ENCODE measurements around the gene TMEM51. TPM values are rescaled to one million over a fixed set of nuclear protein-coding genes. Genes with fewer than 3 reads are reported as not detected.

The TMEM51 gene
- total RNA-seq, 2 experiments from 2014 or later = not detected

- no peak for DNase-seq
- CTCF ChIA-PET = no interaction called here
- no peaks in the 10 kb centered on the region for H3K36me3 Mint-ChIP-seq (ENCODE audit: low read depth)
- POLR2A ChIA-PET = no interaction called here
- no peak overlapping the region for H3K4me3 Mint-ChIP-seq
- peaks cover 28% of the 10 kb centered on the region for H3K27me3 Mint-ChIP-seq
- H3K27ac Mint-ChIP-seq = no peak overlapping the region
- H3K9me3 Mint-ChIP-seq = peaks cover 2% of the 10 kb centered on the region
- peaks cover 9% of the 10 kb centered on the region for H3K4me1 Mint-ChIP-seq
Measured at GRCh38 chr1:15215116-15215515, 61.6 kb downstream of the TMEM51 start.

GRCh38 chr1:15217654-15218053, 64.1 kb downstream of the TMEM51 start:
- peaks cover 2% of the 10 kb centered on the region for H3K9me3 Mint-ChIP-seq
- H3K4me3 Mint-ChIP-seq = no peak overlapping the region
- POLR2A ChIA-PET = no interaction called here
- peaks cover 23% of the 10 kb centered on the region for H3K27me3 Mint-ChIP-seq
- DNase-seq = no peak
- H3K4me1 Mint-ChIP-seq = peaks cover 9% of the 10 kb centered on the region
- no peak overlapping the region for H3K27ac Mint-ChIP-seq
- CTCF ChIA-PET = no interaction called here
- no peaks in the 10 kb centered on the region for H3K36me3 Mint-ChIP-seq (ENCODE audit: low read depth)

GRCh38 chr1:15218287-15219279, 65.0 kb downstream of the TMEM51 start:
- no peak overlapping the region for H3K4me3 Mint-ChIP-seq
- DNase-seq = no peak
- no peaks in the 10 kb centered on the region for H3K36me3 Mint-ChIP-seq (ENCODE audit: low read depth)
- peaks cover 2% of the 10 kb centered on the region for H3K9me3 Mint-ChIP-seq
- CTCF ChIA-PET = no interaction called here
- peaks cover 30% of the 10 kb centered on the region for H3K27me3 Mint-ChIP-seq
- POLR2A ChIA-PET = no interaction called here
- no peak overlapping the region for H3K27ac Mint-ChIP-seq
- peaks cover 9% of the 10 kb centered on the region for H3K4me1 Mint-ChIP-seq

GRCh38 chr1:15219280-15220023, 65.9 kb downstream of the TMEM51 start:
- no peak for DNase-seq
- Mint-ChIP-seq H3K27me3 (peaks cover 35% of the 10 kb centered on the region), H3K9me3 (peaks cover 2% of the 10 kb centered on the region), H3K4me1 (peaks cover 9% of the 10 kb centered on the region), H3K27ac (no peak overlapping the region), H3K36me3 (ENCODE audit: low read depth) (no peaks in the 10 kb centered on the region), H3K4me3 (no peak overlapping the region)
- ChIA-PET POLR2A (no interaction called here), CTCF (no interaction called here)

GRCh38 chr1:15220024-15220392, 66.5 kb downstream of the TMEM51 start:
- H3K4me1 Mint-ChIP-seq = peaks cover 11% of the 10 kb centered on the region
- no peak overlapping the region for H3K4me3 Mint-ChIP-seq
- ChIA-PET CTCF (interaction anchor here (0.6 to 0.7 kb wide), 3 partner anchors 97 to 147 kb away, joined by 3 to 4 read pairs (median 4); no protein-coding TSS in a partner anchor), POLR2A (no interaction called here)
- H3K9me3 Mint-ChIP-seq = peaks cover 2% of the 10 kb centered on the region
- no peaks in the 10 kb centered on the region for H3K36me3 Mint-ChIP-seq (ENCODE audit: low read depth)
- H3K27ac Mint-ChIP-seq = no peak overlapping the region
- H3K27me3 Mint-ChIP-seq = peaks cover 36% of the 10 kb centered on the region
- DNase-seq = no peak

- Mint-ChIP-seq H3K9me3 (peaks cover 2% of the 10 kb centered on the region), H3K27ac (no peak overlapping the region), H3K27me3 (peaks cover 36% of the 10 kb centered on the region), H3K36me3 (ENCODE audit: low read depth) (no peaks in the 10 kb centered on the region), H3K4me1 (peaks cover 11% of the 10 kb centered on the region), H3K4me3 (no peak overlapping the region)
- no peak for DNase-seq
- CTCF ChIA-PET = interaction anchor here (0.6 to 0.7 kb wide), 3 partner anchors 98 to 146 kb away, joined by 3 to 4 read pairs (median 4); no protein-coding TSS in a partner anchor
- POLR2A ChIA-PET = no interaction called here
Measured at GRCh38 chr1:15220825-15221431, 67.4 kb downstream of the TMEM51 start.

- Mint-ChIP-seq H3K4me1 (peaks cover 10% of the 10 kb centered on the region), H3K9me3 (peaks cover 2% of the 10 kb centered on the region), H3K27ac (no peak overlapping the region), H3K27me3 (peaks cover 33% of the 10 kb centered on the region), H3K4me3 (no peak overlapping the region), H3K36me3 (ENCODE audit: low read depth) (no peaks in the 10 kb centered on the region)
- CTCF ChIA-PET = no interaction called here
- POLR2A ChIA-PET = no interaction called here
- no peak for DNase-seq
Measured at GRCh38 chr1:15222653-15223303, 69.2 kb downstream of the TMEM51 start.

- Mint-ChIP-seq H3K9me3 (no peaks in the 10 kb centered on the region), H3K27ac (no peak overlapping the region), H3K4me1 (peaks cover 1% of the 10 kb centered on the region), H3K27me3 (peaks cover 27% of the 10 kb centered on the region), H3K4me3 (no peak overlapping the region), H3K36me3 (ENCODE audit: low read depth) (no peaks in the 10 kb centered on the region)
- DNase-seq = no peak
- CTCF ChIA-PET = no interaction called here
- POLR2A ChIA-PET = no interaction called here
Measured at GRCh38 chr1:15224259-15224869, 70.8 kb downstream of the TMEM51 start.

GRCh38 chr1:15224974-15225373, 71.4 kb downstream of the TMEM51 start:
- H3K9me3 Mint-ChIP-seq = no peaks in the 10 kb centered on the region
- H3K4me1 Mint-ChIP-seq = peaks cover 1% of the 10 kb centered on the region
- no peak overlapping the region for H3K27ac Mint-ChIP-seq
- POLR2A ChIA-PET = no interaction called here
- no peaks in the 10 kb centered on the region for H3K36me3 Mint-ChIP-seq (ENCODE audit: low read depth)
- no peak for DNase-seq
- H3K27me3 Mint-ChIP-seq = peaks cover 25% of the 10 kb centered on the region
- CTCF ChIA-PET = no interaction called here
- no peak overlapping the region for H3K4me3 Mint-ChIP-seq

- H3K9me3 Mint-ChIP-seq = no peaks in the 10 kb centered on the region
- H3K4me1 Mint-ChIP-seq = peaks cover 1% of the 10 kb centered on the region
- DNase-seq = no peak
- ChIA-PET POLR2A (no interaction called here), CTCF (interaction anchor here (0.6 to 1.2 kb wide), 3 partner anchors 9 to 47 kb away, joined by 3 read pairs; no protein-coding TSS in a partner anchor)
- peaks cover 23% of the 10 kb centered on the region for H3K27me3 Mint-ChIP-seq
- no peak overlapping the region for H3K27ac Mint-ChIP-seq
- H3K4me3 Mint-ChIP-seq = no peak overlapping the region
- no peaks in the 10 kb centered on the region for H3K36me3 Mint-ChIP-seq (ENCODE audit: low read depth)
Measured at GRCh38 chr1:15225461-15225860, 71.9 kb downstream of the TMEM51 start.

- Mint-ChIP-seq H3K27ac (no peak overlapping the region), H3K4me3 (no peak overlapping the region), H3K36me3 (ENCODE audit: low read depth) (no peaks in the 10 kb centered on the region), H3K4me1 (peaks cover 8% of the 10 kb centered on the region), H3K9me3 (no peaks in the 10 kb centered on the region), H3K27me3 (peaks cover 23% of the 10 kb centered on the region)
- ChIA-PET POLR2A (interaction anchor here (0.9 kb wide), 1 partner anchor 26 kb away, joined by 3 read pairs; no protein-coding TSS in a partner anchor), CTCF (interaction anchor here (0.6 to 1.2 kb wide), 3 partner anchors 8 to 46 kb away, joined by 3 read pairs; no protein-coding TSS in a partner anchor)
- DNase-seq = no peak
Measured at GRCh38 chr1:15226388-15227255, 73.1 kb downstream of the TMEM51 start.
